ENCODE data around the gene BICC1.

The BICC1 gene

DNA sequence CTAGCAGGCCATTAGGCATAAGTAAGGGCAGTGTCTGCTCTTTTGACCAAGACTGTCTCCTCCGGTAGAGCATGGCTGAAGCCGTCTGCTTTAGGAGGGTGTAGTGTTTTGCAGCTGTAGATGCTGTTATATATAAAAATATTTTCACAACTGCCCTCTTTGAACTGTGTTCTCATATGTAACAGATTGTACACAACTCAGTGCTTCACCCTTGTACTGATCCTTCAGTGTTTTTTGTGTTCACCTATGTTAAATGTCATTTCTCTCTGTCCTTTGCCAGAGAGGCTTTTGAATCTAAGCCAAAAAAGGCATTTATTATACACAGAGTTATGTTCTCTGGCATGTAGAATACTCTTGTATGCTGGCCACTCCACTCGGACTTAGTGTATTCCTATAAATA is 135.5 kb downstream of the BICC1 start:
- DNase-seq (ENCODE audit: low read depth in 2 of 2), result no peak

DNA sequence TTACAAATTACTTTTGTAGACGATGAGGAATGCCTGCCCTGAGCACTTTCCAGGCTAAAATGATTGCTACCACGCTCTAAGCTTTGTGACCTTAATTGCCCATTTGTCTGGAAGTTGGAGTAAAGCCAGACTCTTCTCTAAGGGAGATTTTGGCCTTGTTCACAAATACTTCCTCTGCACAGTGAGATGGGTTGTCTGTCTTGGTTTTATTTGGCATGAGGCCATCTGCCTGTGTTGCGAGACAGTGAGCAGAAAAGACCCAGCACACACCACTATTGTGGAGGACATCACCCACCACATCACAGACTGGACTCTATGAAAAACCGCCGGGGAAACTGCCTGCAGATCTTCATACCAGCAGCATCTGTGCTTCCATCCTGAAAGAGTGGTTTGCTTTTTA is 138.4 kb downstream of the BICC1 start:
- no peak for DNase-seq (ENCODE audit: low read depth in 2 of 2)

- no peak for DNase-seq (ENCODE audit: low read depth in 2 of 2)
These were observed 139.1 kb downstream of the BICC1 start for GRCh38 chr10:58651742-58652141.

DNA sequence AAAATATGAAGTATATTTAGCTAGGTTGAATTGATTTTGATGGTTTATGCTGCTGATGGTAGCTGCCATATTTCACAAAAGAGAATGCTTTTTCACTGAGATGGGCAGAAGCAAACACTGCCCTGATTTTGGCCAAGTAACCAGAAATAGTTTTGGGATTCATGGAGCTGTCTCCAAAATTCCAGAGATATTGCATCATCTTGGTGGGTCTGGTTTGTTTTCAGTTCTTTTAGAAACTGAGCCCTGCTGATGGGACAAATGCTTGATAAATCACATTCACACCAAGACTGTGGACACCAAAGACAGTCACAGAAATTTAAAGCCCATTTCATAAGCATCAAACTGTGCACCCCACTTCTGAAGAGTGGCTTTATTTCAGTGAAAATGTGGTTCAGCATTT is 140.5 kb downstream of the BICC1 start:
- no peak for DNase-seq (ENCODE audit: low read depth in 2 of 2)

DNA sequence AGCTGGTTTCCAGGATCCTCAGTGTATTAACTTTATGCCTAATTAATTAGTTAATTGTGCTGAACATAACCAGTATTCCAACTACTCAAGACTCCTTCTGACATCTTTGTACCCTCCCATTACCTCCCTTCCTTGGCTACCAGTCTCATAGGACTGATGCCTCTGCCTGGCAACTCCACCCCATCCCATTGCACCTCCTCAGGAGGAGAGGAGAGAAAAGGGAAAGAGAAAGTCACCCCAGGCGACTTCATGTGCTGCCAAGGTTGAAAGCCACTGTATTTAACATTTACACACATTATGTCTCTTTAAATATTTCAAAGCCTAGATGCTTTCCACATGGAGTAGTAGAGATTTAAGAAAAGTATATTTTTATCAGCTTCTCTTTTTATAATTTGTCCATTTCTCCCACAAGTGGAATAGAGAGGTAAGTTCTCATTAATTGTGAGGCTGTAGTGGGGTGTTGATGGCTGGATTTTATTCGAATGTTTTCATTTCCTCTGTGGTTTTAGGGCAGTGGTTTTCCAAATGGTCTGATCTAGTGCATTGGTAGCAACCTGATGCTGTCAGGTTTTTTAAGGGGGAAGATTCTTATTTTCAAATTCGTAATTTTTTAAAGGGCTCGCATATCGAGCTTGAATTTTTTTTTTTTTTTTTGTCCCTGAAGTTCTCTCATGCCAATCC is 148.0 kb downstream of the BICC1 start:
- DNase-seq (ENCODE audit: low read depth in 2 of 2), result no peak

GRCh38 chr10:58661336-58661735 is 148.7 kb downstream of the BICC1 start:
- DNase-seq (ENCODE audit: low read depth in 2 of 2), result no peak

GRCh38 chr10:58661902-58662301 is 149.2 kb downstream of the BICC1 start:
- no peak for DNase-seq (ENCODE audit: low read depth in 2 of 2)

DNA sequence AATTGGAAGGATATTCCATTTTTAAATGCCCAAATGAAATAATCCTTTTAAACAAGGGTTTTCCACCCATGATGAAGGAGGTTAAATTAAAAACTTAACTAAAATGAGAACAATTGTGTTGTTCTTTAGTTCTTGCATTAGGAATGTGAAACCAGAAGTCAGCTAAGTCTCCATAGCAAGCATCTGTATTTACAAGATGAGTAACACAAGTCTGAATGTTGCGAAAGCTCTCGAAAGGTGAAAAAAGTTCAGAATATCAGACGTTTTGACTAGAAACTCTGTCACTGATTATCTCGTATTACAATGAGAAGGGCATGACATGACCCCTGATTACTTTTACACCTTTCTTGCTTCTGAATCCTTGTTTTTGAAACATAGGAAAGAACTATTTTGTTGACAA is 149.6 kb downstream of the BICC1 start:
- no peak for DNase-seq (ENCODE audit: low read depth in 2 of 2)

- no peak for DNase-seq (ENCODE audit: low read depth in 2 of 2)
These were observed 152.7 kb downstream of the BICC1 start for GRCh38 chr10:58665361-58665760.

DNA sequence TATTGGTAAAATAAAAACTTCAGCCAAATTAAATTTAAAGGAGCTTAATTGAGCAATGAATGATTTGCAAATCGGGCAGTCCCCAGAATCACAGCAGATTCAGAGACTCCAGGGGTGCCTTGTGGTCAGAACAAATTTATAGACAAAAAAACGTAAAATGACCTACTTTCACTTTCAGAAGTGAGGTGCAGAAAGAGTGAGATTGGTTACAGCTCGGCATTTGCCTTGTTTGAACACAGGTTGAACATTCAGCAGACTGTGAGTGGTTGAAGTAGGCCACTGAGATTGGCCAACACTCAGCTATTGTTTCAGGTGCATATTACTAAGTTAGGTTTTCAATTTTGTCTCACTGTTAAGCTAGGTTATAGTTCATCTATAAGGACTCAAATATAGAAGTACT is 153.4 kb downstream of the BICC1 start:
- no peak for DNase-seq (ENCODE audit: low read depth in 2 of 2)

DNA sequence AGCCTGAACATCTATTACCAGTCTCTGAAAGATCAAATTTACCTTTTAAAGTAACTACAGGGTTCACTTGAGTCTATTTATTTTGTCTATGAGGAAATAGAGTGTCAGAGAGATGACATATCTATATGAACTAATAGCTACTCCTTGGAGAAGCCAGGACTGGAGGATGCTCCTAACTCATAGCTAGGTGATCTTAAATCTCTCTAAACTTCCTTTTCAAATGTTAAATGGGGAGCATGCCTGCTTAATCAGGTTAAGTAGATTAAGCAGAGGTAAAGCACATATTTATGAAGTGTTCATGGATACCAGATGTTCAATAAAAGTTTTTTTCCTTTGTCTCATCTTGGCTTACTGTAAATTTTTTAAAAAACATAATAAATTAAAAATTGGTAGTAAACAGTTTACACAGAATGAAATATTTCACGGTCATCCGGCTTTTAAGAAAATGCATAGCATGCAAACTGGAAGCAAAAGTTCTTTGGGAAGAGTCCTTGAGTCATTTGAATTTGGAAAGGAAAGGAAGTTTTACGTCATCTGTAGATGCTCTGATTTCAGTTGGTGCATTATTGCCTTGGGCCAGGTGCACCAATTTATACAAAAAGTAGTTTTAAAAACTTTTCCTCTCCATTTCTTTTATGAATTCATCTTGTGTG is 155.1 kb downstream of the BICC1 start:
- no peak for DNase-seq (ENCODE audit: low read depth in 2 of 2)

DNA sequence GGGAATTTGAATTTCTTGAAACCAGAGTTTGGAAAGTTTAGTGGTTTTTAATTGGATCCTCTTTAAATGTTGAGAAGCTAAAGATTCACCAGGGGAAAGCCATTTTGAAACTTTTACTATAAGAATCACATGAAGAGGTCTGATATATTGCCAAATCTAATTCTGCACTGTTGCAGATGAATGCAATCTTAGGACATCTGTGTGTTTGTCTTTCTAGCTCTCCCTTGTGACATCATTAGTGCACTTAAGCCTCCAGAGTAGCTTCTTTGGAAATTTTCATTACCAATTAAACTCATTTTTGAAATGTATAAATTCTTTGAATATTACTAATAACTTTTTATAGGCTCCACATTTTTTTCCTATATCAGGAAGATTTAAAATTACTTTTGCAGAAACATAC is 160.2 kb downstream of the BICC1 start:
- DNase-seq (ENCODE audit: low read depth in 2 of 2), result no peak

DNA sequence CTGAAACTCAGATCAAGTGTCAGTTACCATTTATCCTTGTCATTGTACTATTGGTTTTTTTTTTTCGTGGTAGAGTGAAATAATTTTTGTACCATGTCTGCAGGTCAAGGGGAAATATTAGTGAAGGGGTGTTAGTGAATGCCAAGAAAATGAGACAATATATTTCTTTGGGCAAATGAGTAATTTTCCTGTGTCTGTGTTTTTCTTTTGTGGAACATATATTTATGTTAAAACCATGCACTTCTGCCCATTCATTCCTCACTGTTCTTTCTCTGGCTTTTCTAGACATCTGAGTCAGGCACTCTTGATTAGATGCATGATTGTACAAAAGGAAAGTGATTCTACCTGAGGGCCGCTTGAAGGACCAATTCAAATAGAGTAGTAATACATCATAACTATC is 161.6 kb downstream of the BICC1 start:
- DNase-seq (ENCODE audit: low read depth in 2 of 2), result no peak

DNA sequence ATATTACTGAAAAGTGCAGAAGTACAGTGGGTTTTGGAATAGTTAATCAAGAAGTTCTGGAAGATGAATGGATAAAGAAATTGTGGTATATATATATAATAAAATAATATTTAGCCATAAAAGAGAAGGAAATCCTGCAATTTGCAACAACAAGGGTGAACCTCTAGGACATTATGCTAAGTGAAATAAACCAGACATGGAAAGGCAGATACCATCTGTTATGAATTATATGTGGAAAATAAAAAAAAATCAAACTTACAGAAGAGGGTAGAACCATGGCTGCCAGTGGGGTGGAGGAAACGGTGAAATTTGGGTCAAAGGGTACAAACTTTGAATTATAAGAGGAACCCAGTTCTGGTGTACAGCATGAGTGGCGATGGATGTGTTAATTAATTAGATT is 162.6 kb downstream of the BICC1 start:
- no peak for DNase-seq (ENCODE audit: low read depth in 2 of 2)

DNA sequence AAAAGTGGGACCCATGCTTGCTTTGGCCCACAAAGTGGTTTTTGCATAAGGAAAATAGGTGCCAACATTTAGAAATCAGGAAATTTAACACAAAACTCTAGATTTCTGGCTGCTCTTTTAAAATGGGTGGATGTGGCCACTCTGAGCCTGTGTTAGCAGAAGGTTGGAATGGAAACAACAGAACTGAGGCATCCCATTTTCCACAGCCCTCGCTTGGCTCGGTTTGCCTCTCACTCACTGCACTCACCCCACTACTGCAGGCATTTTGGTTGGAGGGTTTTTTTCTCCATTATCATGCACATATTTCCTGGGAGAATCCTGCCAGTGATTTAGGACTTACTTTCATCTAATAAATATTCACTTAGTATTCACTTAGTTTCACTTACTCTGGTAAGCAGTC is 178.9 kb downstream of the BICC1 start:
- no peak for DNase-seq (ENCODE audit: low read depth in 2 of 2)

DNA sequence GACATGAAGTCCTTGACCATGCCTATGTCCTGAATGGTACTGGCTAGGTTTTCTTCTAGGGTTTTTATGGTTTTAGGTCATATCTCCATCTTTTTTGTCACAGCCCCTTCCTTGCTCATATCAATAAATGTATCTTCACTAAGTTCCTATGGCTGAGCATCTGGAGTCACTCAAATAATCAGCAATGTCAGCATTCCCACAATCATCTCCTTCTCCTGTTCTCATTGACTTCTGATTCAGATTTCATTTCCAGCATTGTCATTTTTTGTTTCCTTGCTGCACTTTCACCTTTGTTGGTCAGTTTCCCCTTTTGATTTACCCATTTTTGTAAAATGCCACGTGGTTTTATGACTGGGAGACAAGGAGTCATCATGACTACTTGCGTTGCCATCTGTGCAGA is 181.2 kb downstream of the BICC1 start:
- no peak for DNase-seq (ENCODE audit: low read depth in 2 of 2)

DNA sequence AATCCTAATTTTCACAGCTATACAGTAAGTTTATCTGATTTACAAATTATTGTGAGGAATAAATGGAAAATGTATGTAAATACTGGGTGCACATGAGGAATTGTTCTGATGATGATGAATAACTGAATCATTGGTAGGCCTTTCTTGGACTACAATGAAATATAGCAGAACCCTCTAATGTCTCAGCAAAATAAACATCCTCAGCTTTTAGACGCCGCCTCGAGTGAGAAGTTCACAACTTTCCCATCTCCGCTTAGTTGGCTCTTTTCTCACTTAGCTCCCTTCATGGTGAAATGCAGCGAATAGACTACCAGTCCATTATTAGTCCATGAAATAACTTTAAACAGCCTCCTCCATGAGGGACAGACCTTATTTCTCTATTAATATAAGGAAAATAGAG is 182.3 kb downstream of the BICC1 start:
- DNase-seq (ENCODE audit: low read depth in 2 of 2), result no peak

DNA sequence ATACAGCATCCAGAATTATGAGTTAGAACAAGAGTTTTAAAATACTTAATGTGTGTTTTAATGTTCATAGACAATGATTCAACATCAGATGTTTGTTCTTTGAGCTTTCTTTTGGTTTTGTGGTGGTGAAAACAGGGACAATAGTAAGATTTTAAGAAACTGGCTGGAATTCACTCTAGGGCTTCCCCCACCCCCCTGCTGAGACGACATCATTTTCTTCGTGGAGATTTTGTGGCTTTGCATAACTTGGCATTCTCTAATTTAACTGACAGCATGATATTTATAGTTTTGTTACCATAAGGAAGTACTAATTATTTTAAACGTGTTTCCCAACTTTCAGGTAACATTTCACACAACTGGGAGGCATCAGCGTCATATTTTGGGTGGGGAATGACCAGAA is 184.1 kb downstream of the BICC1 start:
- no peak for DNase-seq (ENCODE audit: low read depth in 2 of 2)

DNA sequence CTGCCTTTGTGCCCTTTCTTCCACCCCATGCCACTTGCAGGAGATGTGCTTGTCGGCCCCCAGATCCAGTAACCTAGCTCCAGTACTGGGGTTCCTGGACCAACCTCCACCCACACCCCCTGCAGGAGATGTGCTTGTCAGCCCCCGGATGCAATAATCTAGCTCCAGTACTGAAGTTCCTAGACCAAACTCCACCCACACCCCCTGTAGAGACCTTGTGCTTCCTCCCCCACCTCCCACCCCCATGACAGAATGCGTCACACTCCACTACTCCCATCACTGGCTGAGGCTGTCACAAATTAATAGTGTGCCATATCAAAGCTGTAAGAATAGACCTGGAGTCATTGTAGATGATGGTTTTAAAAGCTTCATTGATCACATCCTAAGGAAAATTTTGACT is 185.0 kb downstream of the BICC1 start:
- no peak for DNase-seq (ENCODE audit: low read depth in 2 of 2)

GRCh38 chr10:58698777-58699356 is 186.2 kb downstream of the BICC1 start:
- DNase-seq (ENCODE audit: low read depth in 2 of 2), result no peak

DNA sequence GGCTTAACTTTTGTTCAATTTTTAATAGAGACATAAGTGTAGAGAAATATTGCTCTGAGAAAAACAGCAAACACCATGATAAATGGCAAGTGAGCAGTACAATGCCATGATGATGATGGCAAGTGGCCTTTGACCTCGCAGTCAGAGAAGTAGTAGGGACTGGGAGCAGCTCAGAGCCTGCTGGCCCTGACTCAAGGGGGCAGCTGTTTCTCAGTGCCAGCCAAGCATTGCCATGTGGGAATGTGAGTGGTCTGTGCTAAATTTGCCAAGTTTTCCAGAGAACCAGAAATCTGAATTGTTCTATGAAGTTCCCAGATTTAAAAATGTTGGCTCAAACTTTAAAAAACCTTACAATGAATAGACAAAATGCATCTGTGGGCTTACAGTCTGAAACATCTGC is 187.9 kb downstream of the BICC1 start:
- DNase-seq (ENCODE audit: low read depth in 2 of 2), result no peak

DNA sequence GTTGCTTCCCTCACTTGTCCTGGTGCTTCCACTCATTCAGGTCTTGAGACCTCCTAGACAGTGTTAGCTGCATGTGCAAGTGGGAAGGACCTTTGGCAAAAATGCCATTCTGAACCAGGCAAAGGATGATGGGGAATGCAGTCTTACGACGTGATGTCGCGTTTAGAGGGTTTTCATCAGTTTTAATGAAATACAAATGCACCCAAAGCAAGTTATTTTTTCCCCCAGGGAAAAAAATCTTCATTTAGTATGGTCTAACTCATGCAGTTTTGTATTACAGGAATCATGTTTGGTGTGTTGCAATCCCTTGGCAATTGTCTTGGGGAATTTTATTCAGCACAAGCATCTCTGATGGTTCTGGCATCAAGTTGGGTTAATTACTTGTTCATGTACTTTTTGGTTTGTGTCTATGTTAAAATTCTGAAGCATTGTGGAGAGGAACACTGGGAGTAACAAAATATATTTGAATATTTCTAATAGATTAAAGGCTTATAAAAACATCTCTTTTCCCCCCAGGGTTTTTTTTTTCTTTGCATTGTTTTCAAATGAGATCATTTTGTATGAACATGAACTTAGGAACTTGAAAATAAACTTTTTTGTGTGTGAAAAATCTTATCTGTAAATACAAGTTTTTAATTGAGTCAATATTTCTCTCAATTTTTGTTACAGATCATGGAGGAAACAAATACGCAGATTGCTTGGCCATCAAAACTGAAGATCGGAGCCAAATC is 188.9 kb downstream of the BICC1 start:
- no peak for DNase-seq (ENCODE audit: low read depth in 2 of 2)

DNA sequence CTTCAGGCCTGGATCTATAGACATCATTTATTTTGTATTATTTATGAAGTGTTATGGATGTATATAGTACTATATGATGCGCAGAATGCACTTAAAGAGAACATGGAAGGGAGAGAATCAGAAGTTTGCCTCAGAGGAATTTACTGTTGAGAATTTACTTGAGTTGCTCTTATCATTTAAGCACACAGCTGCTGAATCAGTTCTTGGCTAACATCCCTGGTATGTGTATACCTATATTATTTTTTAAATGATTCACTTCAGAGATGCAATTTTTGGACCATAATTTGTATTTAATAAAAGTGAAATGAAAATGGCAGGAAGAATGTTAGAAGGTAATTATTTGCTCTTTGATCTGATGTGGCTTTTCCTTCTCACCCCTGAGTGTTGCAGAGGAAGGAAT is 191.6 kb downstream of the BICC1 start:
- no peak for DNase-seq (ENCODE audit: low read depth in 2 of 2)

Data from activated CD4-positive, alpha-beta T cell treated with anti-CD3 and anti-CD28 coated beads for 24 hours (primary cell).